K562 (cell line): ENCODE results near the gene ZNF232.

Source experiments
- ADNP ChIP-seq: fragments of 200-800 bp; sonication (Bioruptor generic); IDR thresholded peaks from 2 replicates; pipeline ENCODE4 v1.6.1; 2016; ENCODE audit warnings: missing genetic modification characterization, missing compliant biosample characterization
- CHD1 ChIP-seq: fragments of 200-600 bp; sonication (generic); IDR thresholded peaks from one replicate; pipeline ENCODE4 v1.6.1; 2012; ENCODE audit warnings: mild to moderate bottlenecking, moderate library complexity, low read length, inconsistent platforms
- CTCF ChIP-seq, 3 experiments: IDR thresholded peaks in 2 of 3; conservative IDR thresholded peaks in 1 of 3; 2 replicates each; pipeline ENCODE4 v1.5.1; 2011 to 2012; ENCODE audit warnings: low read length in 3 of 3, mild to moderate bottlenecking in 3 of 3, control low read depth in 2 of 3, improper control_type of control experiment in 1 of 3, inconsistent platforms in 1 of 3, low read depth in 1 of 3, mixed read lengths in 1 of 3, moderate library complexity in 1 of 3; ENCODE audit not compliant: insufficient read depth in 2 of 3
- FOXP4 ChIP-seq: sonication (generic); formaldehyde crosslinking; IDR thresholded peaks from 2 replicates; pipeline ENCODE4 v1.8.0; 2022; ENCODE audit warnings: mild to moderate bottlenecking, missing genetic modification reagents, borderline replicate concordance
- IRF1 ChIP-seq: sonication (generic); formaldehyde crosslinking; IDR thresholded peaks from 2 replicates; pipeline ENCODE4 v1.8.0; 2022; ENCODE audit warnings: missing genetic modification reagents, mild to moderate bottlenecking, borderline replicate concordance
- NR2C1 ChIP-seq, 2 experiments: fragments of 450-650 bp; IDR thresholded peaks; 2 replicates each; pipeline ENCODE4 v1.6.1; 2017; ENCODE audit warnings: mild to moderate bottlenecking in 2 of 2, antibody characterized with exemption in 1 of 2, inconsistent platforms in 1 of 2, missing compliant biosample characterization in 1 of 2, missing genetic modification characterization in 1 of 2
- POLR2A ChIP-seq: fragments of 450-650 bp; conservative IDR thresholded peaks from 2 replicates; pipeline ENCODE4 v1.6.1; 2016
- SREBF2 ChIP-seq: sonication (generic); formaldehyde crosslinking; IDR thresholded peaks from 2 replicates; pipeline ENCODE4 v1.4.0; 2020; ENCODE audit warnings: mild to moderate bottlenecking, missing genetic modification reagents
- ZNF253 ChIP-seq: fragments of 250-450 bp; sonication (Bioruptor Pico); conservative IDR thresholded peaks from 2 replicates; pipeline ENCODE4 v1.6.1; 2021; ENCODE audit warnings: mild to moderate bottlenecking
- ZNF695 ChIP-seq: fragments of 450-650 bp; formaldehyde crosslinking; IDR thresholded peaks from 2 replicates; pipeline ENCODE4 v1.4.0; 2020; ENCODE audit warnings: mild to moderate bottlenecking, moderate library complexity

GRCh38 chr17:5135726-5136579 is 24.3 kb upstream of the ZNF232 start:
- no peak for TF ChIP-seq ADNP
- no peak for TF ChIP-seq SREBF2 (CRISPR knock-in tag)
- TF ChIP-seq CTCF (IDR thresholded peaks at IDR 0.05 in 2 of 3, conservative IDR thresholded peaks at IDR 0.05 in 1 of 3; ENCODE audit: insufficient read depth in 2 of 3, low read depth in 1 of 3, low read length in 3 of 3), result no peak
- TF ChIP-seq CHD1, result no peak
- TF ChIP-seq ZNF253 (CRISPR knock-in tag), result no peak
- no peak for TF ChIP-seq FOXP4 (CRISPR knock-in tag)
- no peak for TF ChIP-seq POLR2A
- TF ChIP-seq NR2C1 (IDR thresholded peaks at IDR 0.05), result no peak
- no peak for TF ChIP-seq NR2C1 (tag; IDR thresholded peaks at IDR 0.05)
- TF ChIP-seq ZNF695 (CRISPR knock-in tag), result no peak
- no peak for TF ChIP-seq IRF1 (CRISPR knock-in tag)
